Spleen (tissue), 7 donors: ENCODE data around the gene AHI1.

Source experiments
- CTCF ChIP-seq, 11 experiments: fragments of 200-600 bp in 7 of 11; fragments of 450-650 bp in 4 of 11; sonication (generic) in 4 of 11; IDR thresholded peaks in 8 of 11; conservative IDR thresholded peaks in 3 of 11; 1 replicate in 7 of 11; 2 replicates in 4 of 11; pipeline versions ENCODE4 v1.4.0 to v1.8.0; 2016 to 2021; ENCODE audit warnings: antibody characterized with exemption in 11 of 11, inconsistent platforms in 4 of 11, mild to moderate bottlenecking in 1 of 11
- POLR2A ChIP-seq, 3 donors: fragments of 450-650 bp; IDR thresholded peaks; one replicate each; pipeline ENCODE4 v1.5.1; 2017; ENCODE audit warnings: antibody characterized with exemption in 3 of 3, mild to moderate bottlenecking in 1 of 3
- POLR2AphosphoS5 ChIP-seq, 3 donors: sonication (generic); formaldehyde crosslinking; IDR thresholded peaks; one replicate each; pipeline ENCODE4 v1.5.1; 2017; ENCODE audit warnings: antibody characterized with exemption in 3 of 3
- donor health status: DM: no; HTN: no; CAD: no; lungs with moderate emphysema.
- donor health status: DM: no; HTN: no; CAD: no.
- donor health status: DM: no; HTN: no; CAD: no.

DNA sequence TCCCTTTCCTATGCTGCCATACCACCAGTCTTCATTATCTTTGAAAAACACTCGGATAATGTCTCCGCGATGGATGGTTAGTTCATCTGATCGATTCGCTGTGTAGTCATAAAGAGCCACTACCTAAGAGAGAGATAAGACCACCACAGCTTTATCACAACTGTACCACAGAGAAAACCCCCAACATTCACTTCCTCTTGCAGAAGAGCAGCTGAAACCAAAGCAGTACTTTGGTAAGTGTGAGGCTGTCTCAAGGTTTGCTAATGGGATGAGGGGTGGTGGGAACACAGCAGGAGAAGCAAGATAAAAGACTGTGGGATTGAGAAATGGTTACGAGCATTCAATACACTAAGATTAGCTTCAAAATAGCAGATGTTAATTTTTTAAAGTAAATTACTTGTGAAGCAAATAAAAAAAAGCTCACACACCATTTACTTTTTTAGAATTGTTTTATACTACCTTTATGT is 174.3 kb downstream of the AHI1 start:
- TF ChIP-seq CTCF (IDR thresholded peaks at IDR 0.05 in 8 of 11, conservative IDR thresholded peaks at IDR 0.05 in 3 of 11) (no peak), POLR2AphosphoS5 (IDR thresholded peaks at IDR 0.05) (no peak), POLR2A (IDR thresholded peaks at IDR 0.05) (no peak)
